Measurements from ENCODE around the gene OR5K2.
A peak's percentile ranks its signal among the peaks of the same experiment; 100 is the strongest.

The OR5K2 gene

GRCh38 chr3:98497381-98497780 lies at the start of gene OR5K2:
Gene OR5K2, plus strand, starts transcription at chr3:98497681. Its CDS starts 0 bp downstream, at chr3:98497681.
- DNase-seq: no peak

DNA sequence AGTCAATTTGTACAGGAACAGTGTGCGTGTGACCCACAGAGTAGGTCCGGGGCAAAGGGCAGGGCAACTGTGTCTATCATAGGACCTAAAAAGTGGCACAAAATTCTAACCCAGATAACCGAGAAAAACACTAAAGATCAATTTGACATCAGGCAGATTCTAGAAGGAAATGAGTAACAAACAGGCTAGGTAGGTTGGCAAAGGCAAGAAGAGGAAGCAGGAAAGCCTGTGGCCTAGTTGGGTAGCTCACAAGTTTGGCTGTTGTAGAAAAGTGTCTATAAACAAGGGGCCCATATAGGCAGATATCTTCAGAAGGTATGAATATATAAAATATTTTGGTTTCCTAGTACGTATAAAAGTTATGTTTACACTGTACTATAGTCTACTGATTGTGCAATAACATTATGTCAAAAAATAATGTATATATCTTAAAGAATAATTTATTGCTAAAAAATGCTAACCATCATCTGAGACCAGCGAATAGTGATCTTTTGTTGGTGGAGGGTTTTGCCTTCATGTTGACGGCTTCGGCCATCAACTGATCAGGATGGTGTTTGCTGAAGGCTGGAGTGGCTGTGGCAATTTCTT lies 47.8 kb upstream of the OR5K2 start:
- DNase-seq: no peak

GRCh38 chr3:98450372-98450771 lies 47.1 kb upstream of the OR5K2 start:
- DNase-seq: no peak

- DNase-seq: no peak
Measured at GRCh38 chr3:98453827-98454226, 43.7 kb upstream of the OR5K2 start.

DNA sequence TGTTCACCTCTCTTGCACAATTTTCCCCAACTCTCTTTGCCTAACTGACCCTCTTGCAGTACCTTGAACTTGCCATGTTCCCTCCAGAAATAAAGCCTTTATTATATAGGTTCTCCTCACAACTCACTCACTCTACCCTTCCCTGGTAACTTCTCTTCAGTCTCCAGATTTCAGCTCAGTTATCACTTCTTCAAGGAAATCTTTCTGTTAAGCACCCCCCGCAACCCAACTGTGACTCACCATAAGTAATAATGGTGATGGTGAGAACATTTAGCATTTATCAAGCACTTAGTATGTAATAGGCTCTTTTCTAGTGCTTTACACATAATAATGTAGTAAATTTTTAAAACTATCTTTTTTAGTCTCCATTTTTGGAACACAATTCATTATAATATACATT lies 42.6 kb upstream of the OR5K2 start:
- DNase-seq: no peak

DNA sequence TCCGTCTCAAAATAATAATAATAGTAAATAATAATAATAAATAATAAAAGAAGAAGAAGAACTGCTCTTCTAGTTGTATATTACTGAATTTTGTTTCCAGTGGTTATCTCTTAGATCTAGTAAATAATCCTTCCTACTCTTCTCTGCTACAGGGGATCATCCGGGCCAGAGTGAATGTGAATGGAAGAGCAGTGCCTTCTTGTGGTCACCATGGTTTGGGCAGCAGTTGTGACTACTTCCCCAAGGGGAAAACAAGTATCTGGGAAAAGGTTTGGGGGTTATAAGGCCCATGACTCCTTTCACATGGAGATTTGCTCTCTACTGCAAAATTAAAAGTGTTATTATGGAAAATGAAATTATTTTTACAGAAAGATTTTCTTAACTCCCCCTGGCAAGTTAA lies 39.9 kb upstream of the OR5K2 start:
- no peak for DNase-seq

DNA sequence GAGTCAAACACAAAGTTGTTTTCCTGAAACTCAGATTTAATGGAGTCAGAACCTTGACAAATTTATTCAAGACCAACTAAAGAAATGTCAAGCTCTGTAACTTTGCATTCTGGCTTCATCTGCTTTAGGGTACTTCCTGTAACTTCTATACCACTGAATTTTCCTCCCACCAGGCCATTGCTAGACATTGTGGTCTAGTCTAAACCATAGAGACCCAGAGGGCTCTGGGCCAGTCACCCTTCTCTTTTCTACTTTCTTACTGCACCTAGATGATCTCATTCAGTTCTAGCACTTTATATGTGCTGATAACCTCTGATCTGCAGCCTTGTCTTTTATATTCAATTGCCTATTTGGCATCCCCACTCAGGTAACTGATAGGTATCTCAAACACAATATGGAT lies 37.3 kb upstream of the OR5K2 start:
- no peak for DNase-seq

- DNase-seq: no peak
Measured at GRCh38 chr3:98462901-98463300, 34.6 kb upstream of the OR5K2 start, which contains the start of gene OR5K1. Gene OR5K1, plus strand, starts transcription at chr3:98463201. Its CDS starts 6,376 bp downstream, at chr3:98469577.

- DNase-seq: no peak
Measured at GRCh38 chr3:98482717-98483482, 14.6 kb upstream of the OR5K2 start.

DNA sequence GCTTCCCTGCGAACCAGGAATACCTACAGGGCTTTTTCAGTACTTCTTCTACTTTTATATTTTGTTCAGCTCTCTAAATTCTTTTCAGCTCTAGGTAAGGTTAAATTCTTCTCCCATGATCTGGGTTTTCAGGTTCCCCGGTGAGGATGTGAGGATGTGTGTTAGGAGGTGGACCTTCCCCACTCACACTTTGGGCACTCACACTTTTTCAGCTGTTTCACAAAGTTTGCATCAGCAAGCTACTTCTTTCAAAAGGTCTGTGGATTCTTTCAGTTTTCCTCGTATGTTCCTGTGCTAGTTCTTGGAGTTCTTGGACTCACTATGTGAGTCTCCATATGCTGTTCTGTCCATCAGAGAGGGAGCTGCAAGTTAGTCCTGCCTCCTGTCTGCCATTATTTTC lies 13.9 kb upstream of the OR5K2 start:
- no peak for DNase-seq

DNA sequence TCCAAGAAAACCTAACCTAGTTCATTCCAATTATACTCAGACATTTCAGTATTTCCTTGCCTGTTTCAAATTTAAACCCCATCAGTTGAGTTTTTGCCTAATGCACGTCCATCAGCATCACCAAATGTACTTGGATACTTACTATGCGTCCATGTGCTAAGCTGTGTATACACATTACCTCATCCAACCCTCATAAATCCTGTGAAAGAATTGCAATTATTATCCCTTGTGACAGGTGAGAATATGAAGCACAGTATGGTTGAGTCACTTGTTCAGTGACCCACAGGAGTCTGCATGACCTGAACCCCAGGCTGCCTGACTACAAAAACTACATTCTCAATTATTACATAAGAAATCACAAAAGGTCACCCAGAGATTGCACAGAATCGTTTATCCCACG lies 2.5 kb downstream of the OR5K2 start:
- no peak for DNase-seq

- no peak for DNase-seq
Measured at GRCh38 chr3:98501270-98501669, 3.8 kb downstream of the OR5K2 start.

DNA sequence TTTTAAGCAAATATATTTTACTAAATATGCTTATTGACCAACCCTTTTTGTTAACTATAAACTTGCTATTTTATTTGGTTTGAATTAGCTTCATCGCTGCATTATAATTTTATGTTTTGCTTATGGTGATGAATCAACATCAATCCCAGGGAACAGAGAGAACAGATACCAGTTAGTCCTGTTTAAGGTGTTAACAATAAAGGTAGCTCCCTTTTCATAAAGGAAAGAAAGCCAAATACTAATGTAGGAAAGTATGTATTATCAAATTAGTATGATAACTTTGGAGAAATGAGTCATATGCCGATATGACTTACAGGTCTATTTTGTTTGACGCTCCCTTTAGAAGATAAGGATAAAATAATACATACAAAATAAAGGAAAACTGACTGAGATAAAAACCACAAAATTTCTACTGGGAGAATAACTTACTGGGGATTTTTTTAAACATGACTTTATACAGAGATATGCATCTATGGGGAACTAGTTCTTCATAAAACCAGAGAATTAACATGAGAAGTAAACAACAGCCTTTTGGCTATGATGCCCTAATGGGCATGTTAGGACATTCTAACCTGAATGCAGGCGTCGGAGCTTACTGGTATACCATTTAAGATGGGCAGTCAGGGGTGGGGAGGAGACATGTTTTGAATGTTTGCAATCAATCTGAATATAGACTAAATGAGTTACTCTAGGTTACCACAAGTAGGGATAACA lies 4.5 kb downstream of the OR5K2 start:
- DNase-seq: no peak

- no peak for DNase-seq
Measured at GRCh38 chr3:98504539-98504938, 7.1 kb downstream of the OR5K2 start.

DNA sequence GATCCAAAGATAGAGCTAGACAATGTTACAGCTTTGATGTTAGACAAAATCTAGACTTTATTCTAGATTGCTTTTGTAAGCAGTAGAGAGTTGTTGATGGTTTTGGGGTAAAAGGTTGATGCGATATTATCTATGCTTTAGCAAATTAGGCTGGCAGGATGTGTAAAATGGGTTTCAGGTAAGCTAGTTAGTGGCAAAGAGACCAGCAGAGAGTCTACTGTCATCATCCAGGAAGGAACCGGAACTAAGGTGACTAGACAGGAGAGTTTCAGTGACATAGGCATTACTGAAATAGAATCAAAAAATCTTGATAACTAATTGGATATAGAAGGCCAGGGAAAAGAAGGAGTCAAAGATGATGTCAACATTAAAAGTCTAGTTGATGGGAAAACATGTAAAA lies 11.1 kb downstream of the OR5K2 start:
- no peak for DNase-seq

- DNase-seq: no peak
Measured at GRCh38 chr3:98512576-98512975, 15.1 kb downstream of the OR5K2 start.

DNA sequence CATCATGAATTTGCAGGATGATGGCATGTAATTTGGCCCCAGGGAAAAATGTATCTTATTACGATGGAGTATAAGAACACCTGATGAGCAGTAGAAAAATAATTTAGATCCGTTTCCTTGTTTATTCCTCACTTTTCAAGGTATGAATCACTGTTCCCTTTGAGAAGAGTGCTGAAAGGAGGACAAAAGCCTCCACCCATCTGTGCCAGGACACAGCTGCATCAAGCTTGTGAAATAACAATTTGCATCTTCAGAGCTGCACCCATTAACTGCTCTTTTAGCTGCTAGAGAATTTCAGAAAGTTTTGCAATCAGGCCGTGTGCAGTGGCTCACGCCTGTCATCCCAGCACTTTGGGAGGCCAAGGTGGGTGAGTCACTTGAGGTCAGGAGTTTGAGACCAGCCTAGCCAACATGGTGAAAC lies 15.6 kb downstream of the OR5K2 start:
- DNase-seq: no peak

- DNase-seq: no peak
Measured at GRCh38 chr3:98513736-98514135, 16.3 kb downstream of the OR5K2 start.

GRCh38 chr3:98514948-98515347 lies 17.5 kb downstream of the OR5K2 start:
- DNase-seq: no peak

DNA sequence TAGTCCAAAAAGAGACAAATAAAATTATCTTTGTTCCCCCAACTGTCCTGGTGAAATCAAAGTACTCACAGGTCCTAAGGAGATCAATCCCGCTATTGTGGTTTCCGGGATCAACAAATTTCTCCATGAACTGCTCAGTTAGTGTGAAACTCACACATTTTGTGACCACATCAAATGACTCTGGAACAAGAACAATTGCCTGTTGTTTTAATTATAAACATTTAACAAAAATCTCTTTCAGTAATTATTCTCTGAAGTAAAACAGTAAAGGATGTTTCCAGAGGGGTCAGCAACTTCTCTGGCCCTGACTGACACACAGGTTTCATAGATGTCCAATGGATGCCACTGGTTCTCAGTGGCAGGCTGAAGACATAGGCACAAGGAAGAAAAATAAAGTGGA lies 21.3 kb downstream of the OR5K2 start:
- no peak for DNase-seq

DNA sequence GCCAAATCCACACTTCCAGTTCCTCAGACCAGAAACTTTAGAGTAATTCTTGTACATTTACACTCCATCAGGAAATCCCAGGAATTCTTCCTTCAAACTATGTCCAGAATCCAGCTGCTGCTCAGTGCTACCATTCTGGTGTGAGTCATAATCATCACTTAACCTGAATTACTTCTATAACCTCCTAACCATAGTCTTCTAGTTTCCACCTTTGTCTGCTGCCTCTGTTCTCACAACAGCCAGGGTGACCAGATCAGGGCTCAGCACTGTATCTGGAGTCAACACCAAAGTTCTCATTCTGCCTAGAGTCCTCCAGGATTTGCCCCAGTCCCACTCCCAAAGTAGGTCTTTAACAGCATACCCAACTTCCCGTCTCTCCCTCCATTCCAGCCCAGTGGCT lies 21.9 kb downstream of the OR5K2 start:
- DNase-seq: no peak

- DNase-seq: no peak
Measured at GRCh38 chr3:98521897-98522543, 24.5 kb downstream of the OR5K2 start.

GRCh38 chr3:98522544-98523281 lies 25.2 kb downstream of the OR5K2 start, which contains the start of gene CLDND1:
Gene CLDND1, minus strand, starts transcription at chr3:98522902. Its CDS starts 1,478 bp downstream, at chr3:98521424.
- DNase-seq: peak; percentile 96
